Astrocyte of the cerebellum (primary cell): Measurements from ENCODE around the gene PLA2G4B.

Experiments
- DNase-seq: peaks from one replicate; pipeline ENCODE4 v3.0.0-alpha.2; 2011; ENCODE audit warnings: low read depth
- H3K4me3 ChIP-seq: 2 replicates; pipeline ENCODE4 v1.5.1; 2011; ENCODE audit warnings: mild to moderate bottlenecking, low read depth, low read length, moderate library complexity
- CTCF ChIP-seq: IDR thresholded peaks from 2 replicates; pipeline ENCODE4 v1.5.1; 2012; ENCODE audit warnings: low read length, low read depth, moderate library complexity, mild to moderate bottlenecking; ENCODE audit errors: missing control alignments
- in situ Hi-C: cut with HindIII; loops from 2 replicates; pipeline ENCODE4 v1.10.0; 2017; ENCODE audit warnings: low sequenced_read_pairs

The PLA2G4B gene

GRCh38 chr15:41861736-41862356, 23.2 kb downstream of the PLA2G4B start:
- in situ Hi-C loops: no loop called here
- H3K4me3 ChIP-seq: no peak overlapping the region
- TF ChIP-seq CTCF: no peak
- DNase-seq: no peak

GRCh38 chr15:41862515-41863116, 24.0 kb downstream of the PLA2G4B start:
- DNase-seq: no peak
- in situ Hi-C loops: no loop called here
- H3K4me3 ChIP-seq: no peak overlapping the region
- no peak for TF ChIP-seq CTCF

GRCh38 chr15:41865490-41866055, 26.9 kb downstream of the PLA2G4B start:
- DNase-seq: no peak
- H3K4me3 ChIP-seq: no peak overlapping the region
- TF ChIP-seq CTCF: no peak
- in situ Hi-C loops: no loop called here

DNA sequence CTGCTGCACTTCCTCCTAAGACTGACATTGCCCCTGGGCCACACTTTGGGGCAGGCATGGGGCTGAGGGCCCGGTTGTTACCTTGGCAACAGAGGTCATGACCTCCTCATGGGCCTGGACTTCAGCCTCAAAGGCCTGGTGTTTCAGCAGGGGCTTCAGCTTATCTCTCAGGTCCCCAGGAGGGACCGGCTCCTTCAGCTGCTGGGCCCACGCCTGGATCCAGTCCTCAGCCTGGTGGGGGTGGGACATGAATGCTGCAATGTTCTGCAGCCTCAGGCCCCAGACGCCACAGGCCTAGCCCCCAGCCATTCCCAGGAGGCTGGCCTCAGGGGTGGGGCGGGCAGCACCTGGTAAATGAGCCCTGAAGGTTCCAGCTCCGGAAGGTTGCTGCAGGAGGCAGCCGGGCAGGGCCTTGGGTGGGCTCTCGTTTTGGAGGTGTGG, 27.6 kb downstream of the PLA2G4B start:
- H3K4me3 ChIP-seq: no peak overlapping the region
- in situ Hi-C loops: no loop called here
- no peak for TF ChIP-seq CTCF
- no peak for DNase-seq

- in situ Hi-C loops: no loop called here
- H3K4me3 ChIP-seq: no peak overlapping the region
- no peak for DNase-seq
- no peak for TF ChIP-seq CTCF
Observed at GRCh38 chr15:41866872-41867579, 28.4 kb downstream of the PLA2G4B start.

- no peak overlapping the region for H3K4me3 ChIP-seq
- TF ChIP-seq CTCF: no peak
- no peak for DNase-seq
- in situ Hi-C loops: no loop called here
Observed at GRCh38 chr15:41868321-41868720, 29.7 kb downstream of the PLA2G4B start.
